GM08714 (cell line): ENCODE data around the gene CATSPER3.
"Not testable (repeated sequence)": the region's sequence is repeated elsewhere in the genome, so short reads cannot be mapped to it uniquely, and the experiment has no call there.

ENCODE experiments used
- H3K4me3 ChIP-seq: fragments of 200-500 bp; sonication (Bioruptor generic); 2 replicates; pipeline ENCODE4 v1.5.1; 2014; ENCODE audit warnings: mild to moderate bottlenecking, low read length, inconsistent platforms
- ZNF274 ChIP-seq: IDR thresholded peaks from 2 replicates; pipeline ENCODE4 v1.6.1; 2012; ENCODE audit warnings: mild to moderate bottlenecking, low read depth, low read length

Gene CATSPER3

DNA sequence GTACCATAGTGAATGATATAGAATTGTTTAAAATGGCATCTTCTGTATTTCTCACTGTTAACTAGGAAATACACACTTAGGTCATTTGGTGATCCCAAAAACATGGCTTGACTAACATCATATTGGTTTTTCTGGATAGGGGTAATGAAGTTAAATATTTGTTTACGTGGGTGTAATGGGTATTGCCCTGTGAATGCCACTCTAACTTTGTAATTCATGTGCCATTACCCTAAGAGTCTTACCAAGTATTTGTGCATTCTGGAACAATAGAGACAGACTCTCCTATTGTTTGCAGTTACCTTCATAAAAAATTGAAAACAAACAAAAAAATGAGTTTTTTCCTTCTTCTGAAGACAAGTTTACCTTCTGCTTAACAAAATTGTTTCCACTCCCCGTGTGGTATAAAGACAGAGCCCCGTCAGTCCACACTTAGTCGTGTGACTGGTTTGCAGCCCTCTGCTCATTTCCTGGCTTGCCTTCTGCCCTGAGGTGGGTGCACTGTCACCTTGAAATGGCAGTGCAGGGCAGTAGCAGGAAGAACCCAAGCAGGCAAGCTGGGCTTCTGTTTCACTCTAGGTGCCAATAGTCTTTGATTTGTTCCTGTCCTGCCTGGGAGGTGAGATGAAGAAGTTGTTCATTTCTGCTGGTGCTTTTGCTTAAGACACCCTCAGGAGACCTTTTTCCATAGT is 9.6 kb upstream of the CATSPER3 start:
- TF ChIP-seq ZNF274, result no peak
- no peak overlapping the region for H3K4me3 ChIP-seq

DNA sequence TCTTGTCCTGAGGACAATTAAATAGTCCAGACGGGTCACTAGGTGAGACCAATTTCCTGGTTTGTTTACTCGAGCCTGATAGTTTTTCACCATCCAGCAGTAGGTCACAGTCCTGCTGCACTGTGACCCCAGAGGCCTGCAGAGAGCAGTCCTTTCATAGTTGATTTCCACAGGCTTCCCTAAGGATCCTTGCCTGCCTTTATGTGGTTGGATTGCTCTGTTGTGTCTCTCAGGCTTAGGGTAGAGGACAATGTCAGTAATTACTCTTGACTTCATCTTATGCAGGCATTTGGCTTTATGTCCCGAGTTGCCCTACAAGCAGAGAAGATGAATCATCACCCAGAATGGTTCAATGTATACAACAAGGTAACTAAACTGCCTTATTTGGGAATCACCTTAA is 9.0 kb upstream of the CATSPER3 start:
- no peak for TF ChIP-seq ZNF274
- H3K4me3 ChIP-seq, result no peak overlapping the region

DNA sequence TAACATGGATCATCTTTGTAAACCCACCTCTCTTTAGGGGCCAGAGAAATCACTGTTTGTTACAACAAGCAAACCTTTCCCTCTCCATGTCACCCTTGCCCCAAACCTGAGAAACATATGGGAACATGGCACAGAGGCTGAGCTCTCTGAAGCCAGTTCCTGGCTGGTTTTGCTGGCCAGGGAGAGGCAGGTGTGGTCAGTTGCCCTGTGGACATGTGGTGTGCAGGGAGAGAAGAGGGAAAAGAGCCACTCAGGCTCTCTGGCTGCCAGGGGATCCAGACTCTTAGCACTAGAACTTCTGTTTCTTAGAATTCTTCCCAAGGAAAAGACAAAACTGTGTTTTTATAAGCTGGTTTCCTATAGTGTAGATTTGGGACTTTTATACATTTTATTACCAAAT is 4.6 kb upstream of the CATSPER3 start:
- H3K4me3 ChIP-seq, result no peak overlapping the region

GRCh38 chr5:134964359-134965270 is 3.1 kb upstream of the CATSPER3 start:
- no peak overlapping the region for H3K4me3 ChIP-seq
- TF ChIP-seq ZNF274, result no peak

More for the DNA sequence above, 4.6 kb upstream of the CATSPER3 start:
- no peak for TF ChIP-seq ZNF274

- TF ChIP-seq ZNF274, result no peak
These were observed 2.4 kb upstream of the CATSPER3 start for GRCh38 chr5:134965271-134965825.

GRCh38 chr5:134968055-134968454 is 348 bp downstream of the CATSPER3 start:
- TF ChIP-seq ZNF274, result no peak
- H3K4me3 ChIP-seq, result no peak overlapping the region

More at GRCh38 chr5:134965271-134965825, 2.4 kb upstream of the CATSPER3 start:
- no peak overlapping the region for H3K4me3 ChIP-seq

DNA sequence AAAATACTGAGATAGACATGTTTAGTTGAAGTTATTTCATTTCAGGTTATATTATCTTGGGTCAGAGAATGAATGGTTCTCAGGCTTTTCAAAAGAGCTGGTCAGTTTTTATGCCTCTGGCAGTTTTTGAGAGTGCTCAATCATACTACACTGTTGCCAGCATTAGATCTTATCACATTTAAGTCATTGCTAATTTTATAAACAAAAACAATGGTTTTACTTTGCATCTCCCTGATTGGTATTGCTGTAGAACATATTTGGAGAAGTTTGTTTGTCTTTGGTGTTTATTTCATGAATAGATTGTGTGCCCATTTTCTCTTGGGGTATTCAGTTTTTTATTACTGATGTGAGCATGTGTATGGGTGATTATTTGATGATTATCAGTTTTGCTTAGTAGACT is 1.5 kb downstream of the CATSPER3 start:
- H3K4me3 ChIP-seq, result no peak overlapping the region
- TF ChIP-seq ZNF274, result no peak

DNA sequence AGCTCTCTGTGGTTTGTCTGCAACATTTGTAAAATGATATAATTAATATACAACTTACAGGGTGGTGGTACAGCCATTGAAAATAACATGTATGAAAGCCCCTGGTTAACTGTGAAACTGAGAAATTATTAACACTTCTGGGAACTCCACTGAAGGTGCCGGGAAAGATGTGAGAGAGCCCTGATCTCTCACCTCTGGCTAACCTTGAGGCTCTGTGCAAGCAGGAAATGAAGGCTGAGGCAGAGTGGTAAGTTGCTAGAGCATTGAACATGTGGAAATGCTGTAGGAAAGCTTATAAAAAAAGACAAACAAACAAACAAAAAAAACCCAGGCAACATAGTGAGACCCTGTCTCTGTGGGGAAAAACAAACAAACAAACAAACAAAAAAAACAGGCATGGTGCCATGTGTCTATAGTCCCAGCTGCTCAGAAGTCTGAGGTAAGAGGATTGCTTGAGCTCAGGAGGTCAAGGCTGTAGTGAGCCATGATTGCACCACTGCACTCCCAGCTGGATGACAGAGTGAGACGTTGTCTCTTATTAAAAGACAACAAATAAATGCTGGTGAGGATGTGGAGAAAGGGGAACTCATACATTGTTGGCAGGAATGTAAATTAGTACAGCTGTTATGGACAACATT is 7.5 kb downstream of the CATSPER3 start:
- no peak overlapping the region for H3K4me3 ChIP-seq
- TF ChIP-seq ZNF274, result no peak

GRCh38 chr5:134975843-134976242 is 8.1 kb downstream of the CATSPER3 start:
- no peak for TF ChIP-seq ZNF274
- no peak overlapping the region for H3K4me3 ChIP-seq

DNA sequence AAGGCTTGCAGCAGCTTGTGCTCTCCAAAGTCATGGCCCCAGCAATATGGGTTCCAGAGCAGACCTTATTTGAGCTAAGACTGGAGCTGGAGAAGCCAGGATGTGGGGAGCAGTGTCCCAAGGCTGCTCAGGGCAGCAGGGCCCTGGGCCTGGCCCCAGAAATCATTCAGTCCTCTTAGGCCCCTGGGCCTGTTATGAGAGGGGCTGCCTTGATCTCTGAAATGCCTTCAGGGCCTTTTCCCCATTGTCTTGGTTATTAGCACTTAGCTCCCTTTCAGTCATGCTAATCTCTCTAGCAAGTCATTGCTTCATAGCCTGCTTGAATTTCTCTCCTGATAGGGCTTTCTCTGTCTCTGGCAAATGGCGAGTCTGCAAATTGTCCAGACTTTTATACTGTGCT is 9.1 kb downstream of the CATSPER3 start:
- no peak for TF ChIP-seq ZNF274
- no peak overlapping the region for H3K4me3 ChIP-seq

DNA sequence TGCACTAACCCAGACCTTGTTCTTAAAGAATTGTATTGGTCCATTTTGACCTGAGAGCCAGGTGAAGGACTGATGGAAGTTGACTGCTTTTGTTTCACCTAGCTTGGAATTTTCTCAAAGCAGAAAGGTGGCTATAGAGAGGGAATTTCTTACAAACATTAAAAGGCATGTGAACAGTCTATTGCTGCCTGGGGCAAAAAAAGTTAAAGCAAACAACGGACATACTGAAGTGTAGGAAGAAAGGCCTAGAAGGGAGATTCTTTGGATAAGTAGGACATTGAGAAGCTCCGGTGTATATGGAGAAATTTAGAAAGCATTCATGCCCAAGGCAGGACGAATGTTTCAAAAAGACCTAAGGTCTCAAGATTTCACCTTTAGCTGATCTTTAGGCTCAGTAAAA is 11.7 kb downstream of the CATSPER3 start:
- no peak overlapping the region for H3K4me3 ChIP-seq
- no peak for TF ChIP-seq ZNF274

- TF ChIP-seq ZNF274, result no peak
- H3K4me3 ChIP-seq, result no peak overlapping the region
These were observed 14.5 kb downstream of the CATSPER3 start for GRCh38 chr5:134982230-134982629.

DNA sequence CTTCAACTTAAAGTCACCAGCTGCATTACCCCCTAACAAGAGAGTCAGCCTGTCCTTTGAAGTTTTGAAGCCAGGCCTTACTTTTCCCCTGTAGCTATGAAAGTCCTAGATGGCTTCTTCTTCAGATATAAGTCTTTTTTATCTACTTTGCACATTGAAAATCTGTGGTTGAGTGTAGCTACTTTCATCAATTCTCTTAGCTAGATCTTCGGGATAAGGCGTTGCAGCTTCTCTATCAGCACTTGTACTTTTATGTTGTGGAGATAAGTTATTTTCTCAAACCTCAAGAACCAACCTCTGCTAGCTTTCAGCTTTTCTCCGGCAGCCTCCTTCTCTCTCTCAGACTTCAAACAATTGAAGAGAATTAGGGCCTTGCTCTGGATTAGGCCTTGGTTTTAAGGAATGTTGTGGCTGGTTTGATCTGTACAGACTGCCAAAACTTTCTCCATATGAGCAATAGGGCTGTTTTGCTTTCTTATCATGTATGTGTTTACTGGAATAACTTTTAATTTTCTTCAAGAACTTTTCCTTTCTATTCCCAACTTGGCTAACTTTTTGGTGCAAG is 21.6 kb downstream of the CATSPER3 start:
- no peak for TF ChIP-seq ZNF274
- no peak overlapping the region for H3K4me3 ChIP-seq

- not testable (repeated sequence) for H3K4me3 ChIP-seq
These were observed 22.5 kb downstream of the CATSPER3 start for GRCh38 chr5:134990183-134990582.
